Measurements from ENCODE around the gene RAPGEF6. TPM values are rescaled to one million over a fixed set of nuclear protein-coding genes. Genes with fewer than 3 reads are reported as not detected.
A peak's percentile ranks its signal among the peaks of the same experiment; 100 is the strongest.

RAPGEF6 gene
- total RNA-seq, 2 donors from 2014 or later: 16.5 to 50.0 TPM

- no peak for ATAC-seq (ENCODE audit: insufficient number of reproducible peaks, low FRiP score, low read depth)
- Histone ChIP-seq H3K27me3 (replicated peaks; ENCODE audit: insufficient read depth) (no peaks in the 10 kb centered on the region), H3K9me3 (no peaks in the 10 kb centered on the region), H3K36me3 (no peaks in the 10 kb centered on the region), H3K4me1 (ENCODE audit: control insufficient read depth in 1 of 2, low read depth in 2 of 2) (peaks cover 6 to 15% of the 10 kb centered on the region in 2 donors), H3K4me3 (no peak overlapping the region), H3K27ac (no peak overlapping the region)
- no peak for DNase-seq (ENCODE audit: low spot score)
- TF ChIP-seq CTCF (IDR thresholded peaks at IDR 0.05): no peak
These were observed 96.8 kb downstream of the RAPGEF6 start for GRCh38 chr5:131538177-131538593.

- H3K27me3 ChIP-seq (replicated peaks; ENCODE audit: insufficient read depth): no peaks in the 10 kb centered on the region
- no peak overlapping the region for H3K4me3 ChIP-seq
- TF ChIP-seq CTCF (IDR thresholded peaks at IDR 0.05): no peak
- H3K4me1 ChIP-seq (ENCODE audit: control insufficient read depth in 1 of 2, low read depth in 2 of 2): peaks cover 11 to 15% of the 10 kb centered on the region in 2 donors
- no peak for DNase-seq (ENCODE audit: low spot score)
- no peak overlapping the region for H3K27ac ChIP-seq
- no peaks in the 10 kb centered on the region for H3K9me3 ChIP-seq
- ATAC-seq (ENCODE audit: insufficient number of reproducible peaks, low FRiP score, low read depth): no peak
- no peaks in the 10 kb centered on the region for H3K36me3 ChIP-seq
These were observed 98.1 kb downstream of the RAPGEF6 start for GRCh38 chr5:131536850-131537448.

- Histone ChIP-seq H3K4me3 (peak overlapping the region; percentile 6), H3K36me3 (no peaks in the 10 kb centered on the region), H3K27me3 (replicated peaks; ENCODE audit: insufficient read depth) (no peaks in the 10 kb centered on the region), H3K4me1 (ENCODE audit: control insufficient read depth in 1 of 2, low read depth in 2 of 2) (peaks cover 11 to 15% of the 10 kb centered on the region in 2 donors), H3K9me3 (no peaks in the 10 kb centered on the region), H3K27ac (no peak overlapping the region)
- no peak for TF ChIP-seq CTCF (IDR thresholded peaks at IDR 0.05)
- no peak for DNase-seq (ENCODE audit: low spot score)
- peak; percentile 48 for ATAC-seq (ENCODE audit: insufficient number of reproducible peaks, low FRiP score, low read depth)
These were observed 98.7 kb downstream of the RAPGEF6 start for GRCh38 chr5:131536211-131536826.

- H3K27me3 ChIP-seq (replicated peaks; ENCODE audit: insufficient read depth): no peaks in the 10 kb centered on the region
- DNase-seq (ENCODE audit: low spot score) (no peak), ATAC-seq (ENCODE audit: insufficient number of reproducible peaks, low FRiP score, low read depth) (no peak)
- no peak for TF ChIP-seq CTCF (IDR thresholded peaks at IDR 0.05)
- no peak overlapping the region for H3K27ac ChIP-seq
- no peak overlapping the region for H3K4me3 ChIP-seq
- no peaks in the 10 kb centered on the region for H3K36me3 ChIP-seq
- no peaks in the 10 kb centered on the region for H3K9me3 ChIP-seq
- H3K4me1 ChIP-seq (ENCODE audit: control insufficient read depth in 1 of 2, low read depth in 2 of 2): peaks cover 14 to 15% of the 10 kb centered on the region in 2 donors
These were observed 100.1 kb downstream of the RAPGEF6 start for GRCh38 chr5:131534974-131535373.

GRCh38 chr5:131533836-131534235 is 101.2 kb downstream of the RAPGEF6 start:
- Histone ChIP-seq H3K4me3 (no peak overlapping the region), H3K36me3 (no peaks in the 10 kb centered on the region), H3K4me1 (ENCODE audit: control insufficient read depth in 1 of 2, low read depth in 2 of 2) (peaks cover 14 to 15% of the 10 kb centered on the region in 2 donors), H3K27ac (no peak overlapping the region), H3K9me3 (no peaks in the 10 kb centered on the region), H3K27me3 (replicated peaks; ENCODE audit: insufficient read depth) (no peaks in the 10 kb centered on the region)
- ATAC-seq (ENCODE audit: insufficient number of reproducible peaks, low FRiP score, low read depth) (no peak), DNase-seq (ENCODE audit: low spot score) (no peak)
- TF ChIP-seq CTCF (IDR thresholded peaks at IDR 0.05): no peak

Measured in thoracic aorta (tissue), 2 donors.